GM12878 (cell line): ENCODE data around the gene LYRM4.

Experiments
- CTCF ChIP-seq, 3 experiments: IDR thresholded peaks in 2 of 3; conservative IDR thresholded peaks in 1 of 3; 2 replicates each; pipeline ENCODE4 v1.5.1; 2011; ENCODE audit warnings: low read depth in 3 of 3, low read length in 3 of 3, mild to moderate bottlenecking in 3 of 3, control low read depth in 2 of 3, moderate library complexity in 2 of 3, inconsistent platforms in 1 of 3, mixed read lengths in 1 of 3; ENCODE audit not compliant: control insufficient read depth in 2 of 3, insufficient read depth in 1 of 3; ENCODE audit errors: extremely low read depth in 1 of 3
- TARDBP ChIP-seq: IDR thresholded peaks from 2 replicates; pipeline ENCODE4 v1.6.1; 2016; ENCODE audit warnings: borderline replicate concordance
- TCF7 ChIP-seq: IDR thresholded peaks from 2 replicates; pipeline ENCODE4 v1.6.1; 2014; ENCODE audit warnings: antibody characterized with exemption, borderline replicate concordance
- TF ChIP-seq, protein P1 (sequence below): IDR thresholded peaks from 2 replicates; pipeline ENCODE4 v1.6.1; 2012; ENCODE audit warnings: low read depth, low read length, improper control_type of control experiment

DNA sequence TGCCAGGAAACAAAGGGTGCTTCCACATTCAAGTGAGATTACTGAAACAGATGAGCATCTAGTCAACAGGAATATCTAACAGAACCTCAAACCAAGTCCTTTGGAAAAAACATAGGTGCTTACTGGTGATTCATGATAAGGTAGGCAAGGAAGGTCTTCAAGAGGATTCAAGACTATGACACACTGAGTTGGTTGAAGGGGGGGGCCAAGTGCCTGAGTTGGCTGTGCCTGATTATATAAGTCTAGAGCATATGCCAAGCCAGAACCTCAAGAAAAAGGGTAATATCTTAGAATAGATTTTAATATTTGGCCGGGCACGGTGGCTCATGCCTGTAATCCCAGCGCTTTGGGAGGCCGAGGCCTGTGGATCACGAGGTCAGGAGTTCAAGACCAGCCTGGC is 63.7 kb downstream of the LYRM4 start:
- TF ChIP-seq CTCF (IDR thresholded peaks at IDR 0.05 in 2 of 3, conservative IDR thresholded peaks at IDR 0.05 in 1 of 3; ENCODE audit: control insufficient read depth in 2 of 3, extremely low read depth in 1 of 3, insufficient read depth in 1 of 3, low read depth in 3 of 3, low read length in 3 of 3): no peak
- TF ChIP-seq TARDBP: no peak
- TF ChIP-seq TCF7: no peak
- TF ChIP-seq, protein P1, sequence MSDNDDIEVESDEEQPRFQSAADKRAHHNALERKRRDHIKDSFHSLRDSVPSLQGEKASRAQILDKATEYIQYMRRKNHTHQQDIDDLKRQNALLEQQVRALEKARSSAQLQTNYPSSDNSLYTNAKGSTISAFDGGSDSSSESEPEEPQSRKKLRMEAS: no peak
